SU-DHL-6 (cell line): ENCODE results near the gene KRT12.

ENCODE experiments used
- EZH2phosphoT487 ChIP-seq: fragments of 200-600 bp; sonication (generic), shearing (Covaris generic); conservative IDR thresholded peaks from 2 replicates; pipeline ENCODE4 v1.6.1; 2018; ENCODE audit warnings: mild to moderate bottlenecking, antibody characterized with exemption, low read length, moderate library complexity, mixed read lengths
- TF ChIP-seq, protein P1 (sequence below): fragments of 200-600 bp; sonication (generic); IDR thresholded peaks from one replicate; pipeline ENCODE4 v1.5.1; 2017; ENCODE audit warnings: antibody characterized with exemption, mild to moderate bottlenecking, low read length, moderate library complexity; ENCODE audit not compliant: insufficient read depth, poor library complexity, severe bottlenecking

DNA sequence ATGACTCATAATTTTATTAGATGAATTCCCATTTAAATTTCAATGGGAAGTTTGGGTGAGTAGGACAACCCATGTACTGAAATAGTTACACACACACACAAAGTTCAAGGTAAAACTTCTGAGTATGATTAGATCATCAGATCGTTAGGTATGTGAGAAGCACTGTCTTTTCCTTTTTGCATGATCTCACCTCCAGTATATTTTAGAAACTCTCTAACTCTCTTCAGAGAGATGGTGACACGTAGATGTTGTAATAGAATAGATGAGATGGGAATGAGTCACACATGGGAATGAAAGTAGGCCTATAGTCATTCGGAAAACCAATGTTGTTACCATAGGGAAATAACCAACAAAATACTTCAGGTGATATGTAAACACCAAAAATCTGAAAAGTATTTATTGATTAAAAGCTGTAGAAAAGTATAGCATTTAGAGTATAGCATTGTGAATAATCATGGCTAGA lies 48.2 kb upstream of the KRT12 start:
- no peak for TF ChIP-seq EZH2phosphoT487
- TF ChIP-seq, protein P1, sequence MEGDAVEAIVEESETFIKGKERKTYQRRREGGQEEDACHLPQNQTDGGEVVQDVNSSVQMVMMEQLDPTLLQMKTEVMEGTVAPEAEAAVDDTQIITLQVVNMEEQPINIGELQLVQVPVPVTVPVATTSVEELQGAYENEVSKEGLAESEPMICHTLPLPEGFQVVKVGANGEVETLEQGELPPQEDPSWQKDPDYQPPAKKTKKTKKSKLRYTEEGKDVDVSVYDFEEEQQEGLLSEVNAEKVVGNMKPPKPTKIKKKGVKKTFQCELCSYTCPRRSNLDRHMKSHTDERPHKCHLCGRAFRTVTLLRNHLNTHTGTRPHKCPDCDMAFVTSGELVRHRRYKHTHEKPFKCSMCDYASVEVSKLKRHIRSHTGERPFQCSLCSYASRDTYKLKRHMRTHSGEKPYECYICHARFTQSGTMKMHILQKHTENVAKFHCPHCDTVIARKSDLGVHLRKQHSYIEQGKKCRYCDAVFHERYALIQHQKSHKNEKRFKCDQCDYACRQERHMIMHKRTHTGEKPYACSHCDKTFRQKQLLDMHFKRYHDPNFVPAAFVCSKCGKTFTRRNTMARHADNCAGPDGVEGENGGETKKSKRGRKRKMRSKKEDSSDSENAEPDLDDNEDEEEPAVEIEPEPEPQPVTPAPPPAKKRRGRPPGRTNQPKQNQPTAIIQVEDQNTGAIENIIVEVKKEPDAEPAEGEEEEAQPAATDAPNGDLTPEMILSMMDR: no peak
